NB4 (cell line): ENCODE measurements around the gene ACOT4.

ENCODE experiments used
- DNase-seq: peaks from one replicate; pipeline ENCODE4 v3.0.0; 2010; ENCODE audit warnings: low read depth
- H3K4me3 ChIP-seq: one replicate; pipeline ENCODE4 v1.5.1; 2011; ENCODE audit warnings: mild to moderate bottlenecking, low read depth, low read length, moderate library complexity
- CTCF ChIP-seq: IDR thresholded peaks from one replicate; pipeline ENCODE4 v1.5.1; 2012; ENCODE audit warnings: low read depth, low read length
- MYC ChIP-seq: IDR thresholded peaks from 2 replicates; pipeline ENCODE4 v1.6.1; 2011; ENCODE audit warnings: low read depth, low read length
- POLR2A ChIP-seq: IDR thresholded peaks from 2 replicates; pipeline ENCODE4 v1.6.1; 2011; ENCODE audit warnings: mild to moderate bottlenecking; ENCODE audit not compliant: insufficient read length; ENCODE audit errors: extremely low read depth
- TF ChIP-seq, protein P1 (sequence below): IDR thresholded peaks from 2 replicates; pipeline ENCODE4 v1.6.1; 2011; ENCODE audit warnings: low read depth, low read length

ACOT4 gene

GRCh38 chr14:73637830-73638229 is 46.2 kb downstream of the ACOT4 start:
- DNase-seq, result no peak
- no peak overlapping the region for H3K4me3 ChIP-seq
- TF ChIP-seq POLR2A (no peak), CTCF (no peak), MYC (no peak)

DNA sequence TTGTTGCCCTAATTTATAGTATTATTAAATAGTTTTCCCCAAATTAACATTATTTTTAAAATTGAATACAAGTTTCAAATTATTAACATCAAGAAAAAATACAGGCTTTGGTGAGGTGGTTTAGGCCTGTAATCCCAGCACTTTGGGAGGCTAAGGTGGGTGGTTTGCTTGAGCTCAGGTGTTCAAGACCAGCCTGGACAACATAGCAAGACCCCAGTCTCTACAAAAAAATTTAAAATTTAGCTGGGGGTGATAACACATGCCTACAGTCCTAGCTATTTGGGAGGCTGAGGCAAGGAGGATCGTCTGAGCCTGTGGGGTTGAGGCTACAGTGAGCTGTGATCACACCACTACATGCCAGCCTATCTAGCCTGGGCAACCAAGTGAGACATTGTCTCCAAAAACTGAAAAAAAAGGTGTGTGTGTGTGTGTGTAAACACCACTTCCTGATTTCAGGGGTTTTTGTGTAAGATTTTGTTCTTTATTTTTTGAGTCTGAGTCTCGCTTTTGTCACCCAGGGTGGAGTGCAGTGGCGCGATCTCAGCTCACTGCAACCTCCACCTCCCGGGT is 49.2 kb downstream of the ACOT4 start:
- TF ChIP-seq, protein P1, sequence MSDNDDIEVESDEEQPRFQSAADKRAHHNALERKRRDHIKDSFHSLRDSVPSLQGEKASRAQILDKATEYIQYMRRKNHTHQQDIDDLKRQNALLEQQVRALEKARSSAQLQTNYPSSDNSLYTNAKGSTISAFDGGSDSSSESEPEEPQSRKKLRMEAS, result no peak
- TF ChIP-seq MYC (no peak), POLR2A (no peak), CTCF (no peak)
- no peak for DNase-seq
- no peak overlapping the region for H3K4me3 ChIP-seq

DNA sequence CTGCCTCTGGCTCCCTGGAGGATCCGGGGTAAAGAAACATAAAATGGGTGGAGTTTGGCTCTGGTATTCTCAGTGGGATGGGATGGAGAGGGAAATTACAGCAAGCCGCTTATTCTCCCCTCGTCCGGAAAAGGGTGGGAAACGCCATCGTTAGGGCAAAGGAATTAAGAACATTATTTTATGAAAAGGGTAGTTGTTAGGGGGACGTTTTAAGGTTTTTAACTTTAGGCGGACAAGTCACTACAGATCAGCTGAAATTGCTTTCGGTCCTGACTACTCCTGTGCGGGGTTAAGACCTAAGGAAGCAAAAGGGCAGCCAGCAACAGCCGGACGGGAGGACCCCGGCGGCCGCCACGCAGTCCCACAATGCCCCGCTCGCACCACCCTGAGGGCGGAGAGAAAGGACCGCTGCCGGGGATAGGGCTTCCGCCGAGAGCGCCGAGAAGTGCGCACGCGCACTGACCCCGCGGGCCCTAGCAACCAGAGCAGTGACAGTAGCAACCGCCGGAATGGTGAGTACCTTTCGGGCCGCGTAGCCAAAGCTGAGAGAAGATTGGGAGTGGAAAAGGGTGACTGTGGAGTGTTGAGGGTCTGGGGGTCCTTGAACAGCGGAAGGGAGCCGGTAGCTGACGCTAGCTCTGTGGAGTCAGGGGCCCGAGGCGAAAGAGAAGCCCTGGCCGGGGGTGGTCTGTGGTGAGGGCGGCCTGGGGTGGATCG is 53.0 kb downstream of the ACOT4 start, which contains the start of gene DNAL1:
Gene DNAL1, plus strand, starts transcription at position 456 of the 717 bp plus-strand sequence. Its CDS starts 54 bp downstream, at position 510.
- peak within 1 kb of the TSS; percentile 89 for H3K4me3 ChIP-seq
- TF ChIP-seq POLR2A, result peak; percentile 86
- peak; percentile 56 for TF ChIP-seq MYC
- TF ChIP-seq, protein P1, result peak; percentile 37; the same call in 1 of the 2 replicates
- TF ChIP-seq CTCF, result no peak
- peak; percentile 91 for DNase-seq

- no peak for TF ChIP-seq POLR2A
- no peak for TF ChIP-seq MYC
- TF ChIP-seq, protein P1, result no peak
- TF ChIP-seq CTCF, result no peak
- DNase-seq, result no peak
- peak overlapping the region; percentile 89 for H3K4me3 ChIP-seq
Measured at GRCh38 chr14:73645248-73645610, 53.6 kb downstream of the ACOT4 start.
